ENCODE measurements around the gene OSMR.

- no peak for TF ChIP-seq POLR2AphosphoS5 (IDR thresholded peaks at IDR 0.05; ENCODE audit: insufficient read depth in 1 of 2, low read depth in 1 of 2)
- no peak for TF ChIP-seq POLR2A (IDR thresholded peaks at IDR 0.05)
- TF ChIP-seq CTCF (IDR thresholded peaks at IDR 0.05), result no peak
Measured at GRCh38 chr5:38941912-38942311, 96.1 kb downstream of the OSMR start.

Data from vagina (tissue), 2 donors.